Dermis blood vessel endothelial cell (primary cell): ENCODE measurements around the gene RBP5. TPM values are rescaled to one million over a fixed set of nuclear protein-coding genes. Genes with fewer than 3 reads are reported as not detected.
"Not testable (repeated sequence)": the region's sequence is repeated elsewhere in the genome, so short reads cannot be mapped to it uniquely, and the experiment has no call there.

Experiments used
- DNase-seq: peaks from one replicate; pipeline ENCODE4 v3.0.0; 2010
- total RNA-seq: library from RNA; depleted of rRNA; stranded (reverse); fragments of >200 nt; gene quantifications from 2 replicates; pipeline ENCODE4 v1.2.3, GENCODE V29; 2014

RBP5 gene
- total RNA-seq, 1 donor from 2014 or later, result not detected

- DNase-seq, result no peak
These were observed 5.6 kb downstream of the RBP5 start for GRCh38 chr12:7122811-7123769.

DNA sequence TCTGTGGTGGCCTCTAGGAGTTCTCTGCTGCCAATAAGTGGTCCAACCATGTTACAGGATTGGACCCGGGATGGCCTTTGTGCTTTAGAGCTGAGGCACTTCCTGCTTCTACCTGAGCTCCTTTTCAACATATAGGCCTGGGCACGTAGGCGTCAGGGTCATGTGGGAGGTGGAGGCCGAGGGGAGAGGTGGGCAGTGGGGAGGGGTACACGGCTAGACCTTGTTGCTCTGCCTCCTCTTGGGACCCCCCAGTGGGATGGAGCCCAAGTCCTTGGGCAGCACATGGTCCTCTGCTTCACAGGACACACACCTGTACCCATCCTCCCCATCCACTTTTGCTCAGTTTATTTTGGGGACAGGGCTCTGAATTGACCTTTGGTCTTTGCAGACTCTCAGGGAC lies 7.4 kb downstream of the RBP5 start:
- no peak for DNase-seq

- no peak for DNase-seq
These were observed 8.5 kb downstream of the RBP5 start for GRCh38 chr12:7120166-7120565.

- DNase-seq, result no peak
These were observed 9.8 kb downstream of the RBP5 start for GRCh38 chr12:7118881-7119280.

GRCh38 chr12:7117670-7118069 lies 11.0 kb downstream of the RBP5 start:
- DNase-seq, result no peak

- no peak for DNase-seq
These were observed 11.8 kb downstream of the RBP5 start for GRCh38 chr12:7116916-7117315.

DNA sequence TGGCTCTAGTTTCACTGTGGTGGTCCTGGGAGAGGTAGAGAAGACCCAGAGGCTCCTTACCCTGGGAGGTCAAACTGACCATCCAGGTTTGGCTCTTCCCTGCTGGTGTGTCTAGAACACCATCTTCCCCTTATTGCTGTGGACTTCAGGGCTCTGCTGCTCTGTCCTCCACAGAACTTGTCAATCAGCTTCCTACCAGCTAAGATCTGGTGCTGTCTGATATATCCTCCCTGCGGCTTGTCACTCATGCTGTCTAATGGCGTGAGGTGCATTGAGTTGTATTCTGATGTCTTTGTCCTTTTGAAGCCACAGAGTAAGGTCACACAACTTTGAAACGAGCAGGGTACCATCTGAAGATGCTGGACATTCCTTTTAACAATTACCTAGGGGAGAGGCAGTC lies 12.5 kb downstream of the RBP5 start:
- DNase-seq, result no peak

- no peak for DNase-seq
These were observed 13.8 kb downstream of the RBP5 start for GRCh38 chr12:7114851-7115250.

DNA sequence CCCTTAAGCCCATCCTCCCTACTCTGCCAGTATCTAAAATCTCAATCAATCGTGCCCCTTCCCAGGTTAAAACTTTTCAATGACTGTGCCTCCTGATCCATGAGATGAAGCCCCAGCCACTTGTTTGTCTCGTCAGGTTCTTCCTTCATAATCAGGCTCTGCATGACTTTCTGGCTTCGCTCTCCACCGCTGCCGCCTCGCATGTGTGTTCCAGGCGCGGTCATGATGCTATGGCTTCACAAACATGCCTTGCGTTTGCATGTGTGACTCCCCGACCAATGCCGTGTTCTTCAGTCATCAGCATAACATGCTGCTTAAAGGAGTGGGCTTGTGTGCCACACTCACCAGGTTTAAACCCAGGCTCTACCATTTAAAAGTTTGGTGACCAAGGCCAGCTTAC lies 14.7 kb downstream of the RBP5 start:
- DNase-seq, result no peak

DNA sequence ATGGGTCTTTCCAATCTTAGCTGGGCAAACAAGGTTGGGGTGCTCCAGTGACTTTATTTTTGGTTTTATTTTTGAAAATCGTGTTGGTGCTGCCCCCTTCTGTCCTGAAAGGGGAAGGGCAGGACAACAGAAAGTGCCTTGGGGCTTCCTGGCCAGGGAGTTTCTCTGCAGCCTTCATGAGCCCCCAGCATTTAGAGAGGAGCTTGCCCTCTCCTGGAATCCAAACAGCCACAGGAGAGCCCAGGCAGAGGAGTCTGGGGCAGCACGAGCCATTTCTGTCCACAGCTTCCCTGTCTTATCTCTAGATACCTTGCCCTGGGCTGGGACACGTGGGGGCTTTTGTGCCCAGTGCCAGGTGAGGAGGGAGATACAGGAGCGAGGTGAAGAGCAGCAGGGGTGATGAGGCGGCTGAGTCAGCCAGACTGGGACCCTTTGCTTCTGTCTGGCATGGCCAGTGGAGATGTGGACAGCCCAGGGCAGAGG lies 15.3 kb downstream of the RBP5 start:
- DNase-seq, result peak; percentile 62

DNA sequence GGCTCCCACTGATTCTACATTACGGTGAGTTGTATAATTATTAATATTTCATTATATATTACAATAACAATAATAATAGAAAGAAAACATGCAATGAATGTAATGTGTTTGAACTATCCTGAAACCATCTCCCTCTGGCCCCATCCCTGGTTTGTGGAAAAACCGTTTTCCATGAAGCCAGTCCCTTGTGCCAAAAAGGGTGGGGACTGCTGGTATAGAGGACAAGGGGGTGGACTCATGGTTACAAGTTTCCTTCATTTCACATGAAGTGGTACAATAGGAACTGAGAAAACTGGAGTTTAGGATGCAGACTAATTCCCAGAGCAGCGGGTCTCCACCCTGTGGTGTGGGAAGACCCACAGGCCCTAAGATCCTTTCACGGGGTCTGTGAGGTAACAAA lies 16.6 kb downstream of the RBP5 start:
- no peak for DNase-seq

DNA sequence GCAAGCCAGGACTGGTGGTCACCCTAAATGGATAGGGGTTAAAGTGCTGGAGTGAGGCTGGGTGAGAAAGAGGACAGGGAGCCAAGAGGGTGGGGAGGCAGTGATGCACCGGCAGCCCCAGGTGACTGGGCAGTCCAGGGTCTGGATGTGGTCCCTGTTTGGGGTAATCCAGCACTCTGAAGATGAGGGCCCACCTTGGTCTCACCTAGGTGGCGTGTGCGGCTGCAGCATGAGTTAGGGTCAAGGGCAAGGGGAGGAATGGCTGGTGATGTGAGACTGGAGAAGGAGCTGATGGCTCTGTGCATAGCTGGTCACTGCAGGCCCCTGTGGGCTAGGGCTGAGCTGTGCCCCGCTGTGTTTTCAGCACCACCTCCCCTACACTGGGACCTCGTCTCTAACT lies 18.0 kb downstream of the RBP5 start:
- no peak for DNase-seq

- DNase-seq, result no peak
These were observed 19.1 kb downstream of the RBP5 start for GRCh38 chr12:7109572-7109920.

- DNase-seq, result peak; percentile 82
These were observed 19.7 kb downstream of the RBP5 start, which contains the start of gene C1RL for GRCh38 chr12:7108796-7109571. Gene C1RL (minus strand): TSS chr12:7109214. CDS start chr12:7109180, 34 bp downstream.

DNA sequence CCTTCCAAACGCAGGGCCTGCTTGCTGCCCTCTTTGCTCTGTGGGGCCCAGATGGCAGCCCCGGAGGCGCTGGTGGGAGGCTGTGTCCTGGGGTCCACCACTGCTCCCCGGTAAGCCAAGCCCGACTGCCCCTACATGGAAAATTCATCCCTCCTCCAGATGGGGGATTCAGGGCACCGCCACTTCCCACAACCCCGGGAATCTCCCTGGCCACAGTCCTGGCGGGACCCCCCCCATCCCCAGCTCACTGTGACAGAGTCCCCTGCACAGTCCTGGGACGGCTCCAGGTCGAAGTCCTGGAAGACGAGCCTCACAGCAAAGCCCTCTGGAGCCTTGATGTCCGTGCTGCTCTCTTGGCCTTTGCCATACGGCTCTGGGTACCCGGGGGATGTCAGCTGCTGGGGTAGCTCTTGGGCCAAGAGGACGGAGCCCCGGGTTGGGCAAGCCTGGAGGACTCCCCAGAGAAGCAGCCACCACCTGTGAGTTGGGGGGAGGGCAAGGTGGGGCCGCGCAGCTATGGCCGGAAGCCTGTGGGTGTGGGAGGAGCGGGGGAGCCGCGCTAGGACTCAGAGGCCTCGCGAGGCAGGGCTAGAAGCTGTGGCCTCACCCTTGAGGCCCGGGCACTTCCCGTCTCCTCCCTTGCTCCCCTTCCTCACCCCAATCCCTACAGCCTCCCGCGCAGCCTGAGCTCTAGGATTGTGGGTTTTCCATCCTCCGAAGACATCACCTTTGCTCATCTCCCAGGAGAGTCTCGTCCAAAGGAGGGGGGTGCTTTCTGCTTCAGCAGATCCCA lies 20.5 kb downstream of the RBP5 start:
- peak; percentile 64 for DNase-seq

DNA sequence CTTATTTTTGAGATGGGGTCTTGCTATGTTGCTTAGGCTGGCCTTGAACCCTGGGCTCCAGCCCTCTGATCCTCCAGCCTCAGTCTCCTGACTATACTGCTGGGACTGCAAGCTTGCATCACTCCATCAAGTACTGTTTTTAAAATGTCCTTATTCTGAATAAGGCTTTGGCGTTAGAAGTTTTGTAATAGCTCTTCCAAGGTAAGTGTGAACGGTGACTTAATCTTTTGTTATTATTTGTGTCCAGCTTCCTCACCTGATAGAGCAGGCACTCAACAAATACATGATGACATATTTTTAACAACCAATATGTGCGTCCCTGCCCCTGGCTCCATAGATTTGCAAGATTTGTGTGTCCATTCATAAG lies 21.1 kb downstream of the RBP5 start:
- DNase-seq, result no peak

- not testable (repeated sequence) for DNase-seq
These were observed 21.5 kb downstream of the RBP5 start for GRCh38 chr12:7107181-7107580.

DNA sequence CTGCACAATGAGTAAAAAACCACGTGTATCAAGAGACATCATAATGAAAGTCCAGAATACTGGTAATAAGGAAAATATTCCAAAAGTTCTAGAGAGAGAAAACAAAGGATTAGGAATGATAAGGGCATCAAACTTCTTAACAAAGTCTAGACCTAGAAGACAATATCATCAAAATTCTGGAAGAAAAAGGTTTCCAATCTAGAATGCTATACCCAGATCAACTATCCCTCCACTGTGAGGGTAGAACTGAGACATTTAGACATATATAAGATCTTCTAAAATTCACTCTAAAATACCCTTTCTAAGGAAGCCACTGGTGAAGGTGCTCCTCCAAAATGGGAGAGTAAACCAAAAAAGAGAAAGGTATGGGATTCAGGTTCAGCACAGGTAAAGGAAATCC lies 22.6 kb downstream of the RBP5 start:
- DNase-seq, result no peak

GRCh38 chr12:7103837-7104584 lies 24.7 kb downstream of the RBP5 start:
- no peak for DNase-seq

GRCh38 chr12:7102582-7102981 lies 26.1 kb downstream of the RBP5 start:
- no peak for DNase-seq

- DNase-seq, result no peak
These were observed 27.0 kb downstream of the RBP5 start for GRCh38 chr12:7101694-7102131.
